Naive B cell (primary cell): Measurements from ENCODE around the gene ZSWIM4. TPM values are rescaled to one million over a fixed set of nuclear protein-coding genes. Genes with fewer than 3 reads are reported as not detected.
A peak's percentile ranks its signal among the peaks of the same experiment; 100 is the strongest.
"Not testable (repeated sequence)": the region's sequence is repeated elsewhere in the genome, so short reads cannot be mapped to it uniquely, and the experiment has no call there.

Source experiments
- ATAC-seq, 2 donors: fragments of 150-1000 bp; cut with Tn5 transposase; 2 replicates each; pipeline ENCODE4 v1.10.0; 2021; ENCODE audit warnings: low read depth in 2 of 2, mild to moderate bottlenecking in 2 of 2, moderate library complexity in 2 of 2
- DNase-seq: peaks from one replicate; pipeline ENCODE4 v3.0.0; 2022
- H3K27ac Mint-ChIP-seq, 6 donors: one replicate each; pipeline ENCODE4 v1.8.0; 2020 to 2022; ENCODE audit warnings: mild to moderate bottlenecking in 6 of 6, mixed read lengths in 6 of 6, moderate library complexity in 5 of 6, inconsistent platforms in 2 of 6
- H3K27me3 Mint-ChIP-seq, 3 donors: one replicate each; pipeline ENCODE4 v1.8.0; 2021 to 2022; ENCODE audit warnings: mixed read lengths in 3 of 3, mild to moderate bottlenecking in 1 of 3
- H3K36me3 Mint-ChIP-seq, 2 donors: one replicate each; pipeline ENCODE4 v1.8.0; 2020 to 2022; ENCODE audit warnings: mixed read lengths in 2 of 2, inconsistent platforms in 1 of 2, mild to moderate bottlenecking in 1 of 2
- H3K4me1 Mint-ChIP-seq, 3 donors: one replicate each; pipeline ENCODE4 v1.8.0; 2020 to 2022; ENCODE audit warnings: mixed read lengths in 3 of 3, inconsistent platforms in 1 of 3, mild to moderate bottlenecking in 1 of 3, moderate library complexity in 1 of 3
- H3K4me3 Mint-ChIP-seq, 8 donors: one replicate each; pipeline ENCODE4 v1.8.0; 2020 to 2022; ENCODE audit warnings: mild to moderate bottlenecking in 8 of 8, mixed read lengths in 8 of 8, moderate library complexity in 8 of 8, inconsistent platforms in 2 of 8
- H3K9me3 Mint-ChIP-seq, 7 donors: one replicate each; pipeline ENCODE4 v1.8.0; 2020 to 2022; ENCODE audit warnings: mixed read lengths in 7 of 7, mild to moderate bottlenecking in 5 of 7, inconsistent platforms in 2 of 7, moderate library complexity in 1 of 7
- polyA plus RNA-seq, 6 donors: library from polyadenylated mRNA; unstranded; fragments of 300-500 nt; fragmentation: Illumina TruSeq; gene quantifications; one replicate each; pipeline ENCODE4 v1.2.3, GENCODE V29; 2021; ENCODE audit warnings: low read depth in 6 of 6

ZSWIM4 gene
- polyA plus RNA-seq = 1 to 10 TPM in 1 of 6 donors, under 1 TPM in 4, not detected in 1; 0.65 to 2.2 (median 0.89) TPM

GRCh38 chr19:13794757-13795589, at the start of gene ZSWIM4:
Gene ZSWIM4, plus strand, starts transcription at chr19:13795443. Its CDS starts 206 bp downstream, at chr19:13795649.
- Mint-ChIP-seq H3K27ac (peak within 1 kb of the TSS; percentile 90 to 99 (median 96)), H3K36me3 (no peaks in the 10 kb centered on the region), H3K4me1 (peaks cover 22 to 37% (median 25%) of the 10 kb centered on the region in 3 donors), H3K27me3 (no peaks in the 10 kb centered on the region), H3K4me3 (peak within 1 kb of the TSS; percentile 96 to 99 (median 98)), H3K9me3 (no peaks in the 10 kb centered on the region)
- DNase-seq = peak; percentile 96
- ATAC-seq = peak; percentile 93 to 94

- no peaks in the 10 kb centered on the region for H3K36me3 Mint-ChIP-seq
- DNase-seq = no peak
- peak overlapping the region; percentile 83 to 93 (median 91) for H3K4me3 Mint-ChIP-seq
- no peaks in the 10 kb centered on the region for H3K9me3 Mint-ChIP-seq
- H3K4me1 Mint-ChIP-seq = peaks cover 15 to 36% (median 27%) of the 10 kb centered on the region in 3 donors
- ATAC-seq = no peak
- peak overlapping the region in 5 of 6 donors; percentile 39 to 97 (median 91) for H3K27ac Mint-ChIP-seq
- no peaks in the 10 kb centered on the region for H3K27me3 Mint-ChIP-seq
Observed at GRCh38 chr19:13747098-13747453, 48.2 kb upstream of the ZSWIM4 start.

- Mint-ChIP-seq H3K4me1 (peaks cover 15 to 36% (median 27%) of the 10 kb centered on the region in 3 donors), H3K27ac (peak overlapping the region; percentile 88 to 97 (median 94)), H3K4me3 (peak overlapping the region; percentile 83 to 93 (median 91)), H3K27me3 (no peaks in the 10 kb centered on the region), H3K9me3 (no peaks in the 10 kb centered on the region), H3K36me3 (no peaks in the 10 kb centered on the region)
- ATAC-seq = peak; percentile 4 to 5
- DNase-seq = no peak
Observed at GRCh38 chr19:13748169-13748828, 46.9 kb upstream of the ZSWIM4 start.

GRCh38 chr19:13751436-13751835, 43.8 kb upstream of the ZSWIM4 start:
- Mint-ChIP-seq H3K9me3 (no peaks in the 10 kb centered on the region), H3K27ac (peak overlapping the region in 2 of 6 donors; percentile 56 to 74), H3K27me3 (no peaks in the 10 kb centered on the region), H3K4me1 (peaks cover 19 to 39% (median 32%) of the 10 kb centered on the region in 3 donors), H3K36me3 (peaks cover 12 to 14% of the 10 kb centered on the region in 2 donors), H3K4me3 (peak overlapping the region in 1 of 8 donors; percentile 12)
- DNase-seq = no peak
- ATAC-seq = no peak

- H3K27ac Mint-ChIP-seq = peak overlapping the region in 1 of 6 donors; percentile 58
- not testable (repeated sequence) for H3K27me3 Mint-ChIP-seq, ATAC-seq, H3K4me3 Mint-ChIP-seq, DNase-seq, H3K9me3 Mint-ChIP-seq
- H3K4me1 Mint-ChIP-seq = peaks cover 17 to 25% (median 23%) of the 10 kb centered on the region in 3 donors
- peaks cover 12 to 22% of the 10 kb centered on the region in 2 donors for H3K36me3 Mint-ChIP-seq
Observed at GRCh38 chr19:13753622-13754021, 41.6 kb upstream of the ZSWIM4 start.

GRCh38 chr19:13756210-13756609, 39.0 kb upstream of the ZSWIM4 start:
- ATAC-seq (no peak), DNase-seq (no peak)
- H3K27ac Mint-ChIP-seq = peak overlapping the region in 1 of 6 donors; percentile 32
- peaks cover 5 to 9% (median 6%) of the 10 kb centered on the region in 3 donors for H3K4me1 Mint-ChIP-seq
- H3K4me3 Mint-ChIP-seq = no peak overlapping the region
- H3K9me3 Mint-ChIP-seq = no peaks in the 10 kb centered on the region
- peaks cover 12 to 23% of the 10 kb centered on the region in 2 donors for H3K36me3 Mint-ChIP-seq
- H3K27me3 Mint-ChIP-seq = no peaks in the 10 kb centered on the region

- no peaks in the 10 kb centered on the region for H3K27me3 Mint-ChIP-seq
- H3K4me3 Mint-ChIP-seq = peak overlapping the region in 2 of 8 donors; percentile 5 to 39
- peaks cover 5 to 9% (median 8%) of the 10 kb centered on the region in 3 donors for H3K4me1 Mint-ChIP-seq
- H3K36me3 Mint-ChIP-seq = peaks cover 12 to 23% of the 10 kb centered on the region in 2 donors
- peak overlapping the region in 2 of 6 donors; percentile 6 to 68 for H3K27ac Mint-ChIP-seq
- no peaks in the 10 kb centered on the region for H3K9me3 Mint-ChIP-seq
- ATAC-seq (no peak), DNase-seq (no peak)
Observed at GRCh38 chr19:13757805-13758772, 37.2 kb upstream of the ZSWIM4 start.

GRCh38 chr19:13758795-13759194, 36.4 kb upstream of the ZSWIM4 start:
- DNase-seq (no peak), ATAC-seq (no peak)
- peaks cover 12 to 23% of the 10 kb centered on the region in 2 donors for H3K36me3 Mint-ChIP-seq
- no peaks in the 10 kb centered on the region for H3K9me3 Mint-ChIP-seq
- no peaks in the 10 kb centered on the region for H3K27me3 Mint-ChIP-seq
- peak overlapping the region in 1 of 8 donors; percentile 5 for H3K4me3 Mint-ChIP-seq
- H3K27ac Mint-ChIP-seq = no peak overlapping the region
- H3K4me1 Mint-ChIP-seq = peaks cover 5 to 14% (median 13%) of the 10 kb centered on the region in 3 donors

GRCh38 chr19:13761423-13761822, 33.8 kb upstream of the ZSWIM4 start:
- no peaks in the 10 kb centered on the region for H3K9me3 Mint-ChIP-seq
- no peak for DNase-seq
- H3K4me1 Mint-ChIP-seq = peaks cover 9 to 24% (median 20%) of the 10 kb centered on the region in 3 donors
- H3K36me3 Mint-ChIP-seq = peaks cover 1 to 9% of the 10 kb centered on the region in 2 donors
- no peaks in the 10 kb centered on the region for H3K27me3 Mint-ChIP-seq
- peak overlapping the region in 2 of 8 donors; percentile 44 to 53 for H3K4me3 Mint-ChIP-seq
- H3K27ac Mint-ChIP-seq = no peak overlapping the region
- no peak for ATAC-seq

- peaks cover 0 to 9% of the 10 kb centered on the region in 2 donors for H3K36me3 Mint-ChIP-seq
Observed at GRCh38 chr19:13762635-13763235, 32.5 kb upstream of the ZSWIM4 start.

GRCh38 chr19:13763265-13763664, 32.0 kb upstream of the ZSWIM4 start:
- DNase-seq = no peak
- Mint-ChIP-seq H3K36me3 (peaks cover 0 to 5% of the 10 kb centered on the region in 2 donors), H3K27me3 (no peaks in the 10 kb centered on the region), H3K4me1 (peaks cover 9 to 24% (median 18%) of the 10 kb centered on the region in 3 donors), H3K4me3 (peak overlapping the region in 7 of 8 donors; percentile 59 to 91 (median 81)), H3K27ac (no peak overlapping the region), H3K9me3 (no peaks in the 10 kb centered on the region)
- no peak for ATAC-seq

More at GRCh38 chr19:13762635-13763235, 32.5 kb upstream of the ZSWIM4 start:
- ATAC-seq (no peak), DNase-seq (no peak)
- H3K27me3 Mint-ChIP-seq = no peaks in the 10 kb centered on the region
- peak overlapping the region in 4 of 8 donors; percentile 76 to 85 (median 81) for H3K4me3 Mint-ChIP-seq
- H3K4me1 Mint-ChIP-seq = peaks cover 9 to 24% (median 20%) of the 10 kb centered on the region in 3 donors
- H3K9me3 Mint-ChIP-seq = no peaks in the 10 kb centered on the region
- no peak overlapping the region for H3K27ac Mint-ChIP-seq

- Mint-ChIP-seq H3K36me3 (no peaks in the 10 kb centered on the region), H3K9me3 (no peaks in the 10 kb centered on the region), H3K27ac (peak within 1 kb of the TSS; percentile 47 to 95 (median 82)), H3K4me1 (peaks cover 9 to 24% (median 16%) of the 10 kb centered on the region in 3 donors), H3K27me3 (no peaks in the 10 kb centered on the region), H3K4me3 (peak within 1 kb of the TSS; percentile 79 to 92 (median 88))
- ATAC-seq = peak; percentile 72 to 76
- peak; percentile 49 for DNase-seq
Observed at GRCh38 chr19:13764101-13764807, 31.0 kb upstream of the ZSWIM4 start, which contains the start of gene MRI1. Gene MRI1, plus strand, starts transcription at chr19:13764522. Its CDS starts 67 bp downstream, at chr19:13764589.
